Measurements from ENCODE around the gene TMEM72.

The TMEM72 gene

DNA sequence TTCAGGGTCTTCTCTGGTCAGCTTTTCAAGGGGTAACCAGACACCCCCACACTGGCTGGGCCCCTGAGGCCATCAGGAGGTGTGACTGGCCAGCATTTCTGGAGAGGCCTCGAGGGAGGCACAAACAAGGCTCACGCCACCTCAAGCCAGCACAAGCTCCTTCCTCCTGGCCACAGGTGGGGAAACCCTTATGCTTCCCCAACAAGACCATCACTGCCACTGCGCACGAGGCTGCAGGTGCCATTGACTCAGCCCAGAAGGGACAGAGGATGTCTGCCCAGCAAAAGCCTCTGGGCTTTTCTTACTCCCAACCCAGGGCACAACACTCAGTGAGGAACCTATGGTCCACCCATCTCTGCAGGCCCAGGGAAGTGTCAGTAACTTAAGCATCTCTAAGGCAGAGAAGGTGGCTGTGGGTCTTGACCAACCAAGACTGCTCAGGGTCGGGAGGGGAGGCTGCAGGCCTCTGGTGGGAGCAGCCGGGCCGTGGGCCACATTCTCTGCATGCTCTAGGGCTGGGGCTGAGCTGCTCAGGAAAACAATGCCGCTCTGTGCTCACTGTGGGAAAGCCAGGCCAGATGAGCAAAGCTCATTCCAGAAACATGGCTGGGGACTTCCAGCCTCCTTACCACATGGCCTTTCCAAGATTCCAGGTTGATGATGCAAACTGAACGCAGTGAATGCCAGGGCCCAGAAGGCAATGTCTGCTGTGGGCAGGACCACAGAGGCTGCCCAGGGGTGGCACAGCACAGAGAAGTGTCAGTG is 24.2 kb downstream of the TMEM72 start:
- DNase-seq = no peak

DNA sequence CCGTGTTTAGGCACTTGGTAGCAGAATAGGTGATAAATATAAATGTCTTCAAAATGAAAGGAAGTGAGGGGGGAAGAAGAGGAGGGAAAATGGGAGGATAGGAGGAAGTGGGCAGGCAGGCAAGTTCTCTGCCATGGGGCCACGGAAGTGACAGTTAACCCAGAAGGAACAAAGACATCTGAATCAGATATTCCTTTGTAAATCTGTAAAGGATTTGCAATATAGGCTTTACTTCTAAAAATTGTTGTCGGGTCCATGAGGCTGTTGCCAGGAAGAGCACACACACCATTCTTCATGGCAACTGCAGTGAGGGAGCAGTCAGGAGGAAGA is 24.8 kb downstream of the TMEM72 start:
- no peak for DNase-seq

DNA sequence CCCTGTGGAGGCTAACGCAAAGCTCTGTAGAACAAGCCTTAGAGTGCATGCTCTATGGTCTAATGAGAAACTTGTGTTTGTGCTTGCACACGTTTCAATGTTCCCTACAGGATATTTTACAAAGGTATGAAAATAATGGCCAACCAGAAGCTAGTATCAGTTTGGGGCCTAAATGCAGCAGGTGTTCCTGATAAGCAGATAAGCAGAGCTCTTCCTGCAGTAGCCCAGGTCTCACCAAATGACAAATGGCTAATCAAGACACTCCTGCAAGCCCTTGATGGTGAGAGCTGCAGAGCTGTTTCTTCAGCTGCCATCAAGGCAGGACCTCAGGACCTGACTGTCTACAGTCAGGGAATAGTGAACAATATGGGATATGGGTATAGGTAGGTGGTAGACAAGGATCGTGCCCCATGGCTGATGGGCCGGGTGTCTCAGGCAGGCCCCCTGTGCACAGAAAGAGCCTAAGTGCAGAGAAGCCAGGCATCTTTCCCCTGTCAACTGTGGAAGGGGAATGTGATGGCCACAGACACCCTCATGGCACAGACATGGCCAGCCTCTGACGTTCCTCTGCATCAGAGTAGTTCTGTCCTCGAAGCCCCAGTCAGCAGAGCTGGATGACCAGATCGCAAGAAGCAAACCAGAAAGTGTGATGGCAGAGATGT is 25.3 kb downstream of the TMEM72 start:
- no peak for DNase-seq

DNA sequence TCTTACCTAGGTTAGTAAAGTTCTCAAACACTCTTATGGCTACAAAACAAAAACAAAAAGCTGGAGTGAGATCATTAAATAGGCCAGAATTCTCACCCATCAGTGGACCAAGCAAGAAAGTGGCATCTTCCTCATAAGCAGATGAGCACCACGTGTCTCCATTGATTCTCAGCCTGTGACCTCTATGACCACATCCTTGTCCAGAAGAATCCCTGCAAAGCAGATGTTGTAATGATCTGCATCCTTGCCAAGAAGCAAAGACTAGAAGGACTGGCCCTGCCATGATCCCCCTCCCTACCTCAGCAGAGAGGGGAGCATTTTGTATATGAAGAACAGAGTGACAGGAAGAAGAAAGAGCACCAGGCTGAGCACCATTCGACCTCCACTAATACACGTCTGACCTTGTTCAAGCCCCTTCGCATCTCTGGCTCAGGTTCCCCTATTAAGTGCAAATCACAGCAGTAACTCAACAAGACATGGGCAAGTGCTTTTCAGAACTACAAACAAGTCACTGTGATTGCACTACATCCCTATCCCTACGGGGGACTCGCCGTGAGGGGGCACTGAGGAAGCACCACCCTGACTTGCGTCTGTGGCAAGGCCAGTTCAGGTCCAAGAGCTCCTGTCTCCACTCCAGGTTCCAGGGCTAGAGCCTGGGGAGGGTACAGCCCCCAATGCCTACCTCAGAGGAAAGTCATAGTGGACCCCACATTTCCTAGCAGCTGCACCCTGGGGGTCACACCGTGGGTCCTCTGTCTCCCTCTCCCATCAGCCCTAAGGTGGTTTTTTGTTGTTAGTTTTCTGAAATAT is 26.3 kb downstream of the TMEM72 start:
- DNase-seq = no peak

DNA sequence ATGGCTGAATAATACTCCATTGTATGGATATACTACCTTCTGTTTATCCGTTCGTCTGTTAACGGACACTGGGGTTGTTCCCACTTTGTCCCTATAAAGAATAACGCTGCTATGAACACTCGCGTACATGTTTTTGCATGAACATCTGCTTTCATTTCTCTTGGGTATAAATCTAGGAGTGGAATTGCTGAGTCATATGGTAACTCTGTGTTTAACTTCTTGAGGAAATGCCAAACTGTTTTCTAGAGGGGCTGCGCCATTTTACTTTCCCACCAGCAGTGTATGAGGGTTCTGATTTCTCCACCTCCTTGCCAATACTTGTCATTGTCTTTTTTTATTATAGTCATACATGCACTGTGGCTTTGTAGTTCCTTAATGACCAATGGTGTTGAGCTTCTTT is 27.8 kb downstream of the TMEM72 start:
- DNase-seq = no peak

DNA sequence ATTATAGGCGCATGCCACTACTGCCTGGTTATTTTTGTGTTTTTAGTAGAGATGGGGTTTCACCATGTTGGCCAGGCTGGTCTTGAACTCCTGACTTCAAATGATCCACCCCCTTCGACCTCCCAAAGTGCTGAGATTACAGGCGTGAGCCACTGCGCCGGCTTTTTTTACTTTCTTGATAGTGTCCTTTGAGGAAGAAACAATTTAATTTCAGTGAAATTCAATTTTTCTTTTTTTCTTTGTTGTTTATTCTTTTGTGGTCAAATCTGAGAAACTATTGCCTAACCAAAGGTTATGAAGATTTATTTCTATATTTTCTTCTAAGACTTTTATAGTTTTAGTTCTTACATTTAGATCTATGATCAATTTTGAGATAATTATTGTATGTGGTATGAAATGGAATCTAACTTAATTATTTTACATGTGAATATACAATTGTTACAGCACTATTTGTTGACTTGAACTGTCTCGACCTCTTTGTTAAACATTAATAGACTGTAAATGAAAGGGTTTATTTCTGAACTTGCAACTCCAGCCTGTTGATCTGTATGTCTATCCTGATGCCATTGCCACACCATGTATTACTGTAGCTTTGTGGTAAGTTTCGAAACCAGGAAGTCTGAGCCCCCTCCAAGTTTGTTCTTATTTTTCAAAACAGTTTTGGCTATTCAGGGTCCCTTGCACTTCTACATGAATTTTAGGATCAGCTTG is 28.7 kb downstream of the TMEM72 start:
- DNase-seq = no peak

DNA sequence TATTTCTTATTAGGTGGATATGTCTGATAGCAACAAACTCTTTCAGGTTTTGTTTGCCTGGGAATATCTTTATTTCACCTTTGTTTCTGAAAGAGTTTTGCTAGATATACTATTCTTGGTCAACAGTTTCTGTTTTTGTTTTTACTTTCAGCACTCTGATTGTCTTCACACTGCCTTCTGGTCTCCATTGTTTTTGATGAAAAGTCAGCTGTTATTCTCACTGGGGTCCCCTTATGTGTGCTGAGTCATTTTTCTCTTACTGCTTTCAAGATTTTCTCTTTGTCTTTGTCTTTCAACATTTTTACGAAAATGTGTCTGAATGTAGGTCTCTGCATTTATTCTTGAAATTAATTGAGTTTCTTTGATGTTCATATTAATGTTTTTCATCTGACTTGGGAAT is 33.2 kb downstream of the TMEM72 start:
- no peak for DNase-seq

DNA sequence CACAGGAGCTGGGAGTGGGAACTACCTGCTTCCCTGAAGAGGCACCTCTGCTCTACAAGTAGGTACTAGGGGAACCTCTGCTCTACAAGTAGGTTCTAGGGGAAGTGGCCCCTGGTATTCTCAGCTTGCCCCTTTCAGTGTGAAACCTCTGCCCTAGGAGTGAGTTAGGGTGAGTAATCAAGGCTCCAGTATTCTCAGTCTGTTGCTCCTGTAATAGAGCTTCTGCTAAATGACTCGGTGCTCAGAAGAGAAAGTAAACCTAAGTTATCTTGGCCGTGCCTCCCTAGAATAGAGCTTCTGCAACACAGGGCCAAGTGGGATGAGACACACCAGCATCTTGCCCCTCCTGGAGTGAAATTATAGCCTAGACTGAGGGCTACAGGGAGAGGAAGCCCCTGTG is 35.1 kb downstream of the TMEM72 start:
- DNase-seq = no peak

DNA sequence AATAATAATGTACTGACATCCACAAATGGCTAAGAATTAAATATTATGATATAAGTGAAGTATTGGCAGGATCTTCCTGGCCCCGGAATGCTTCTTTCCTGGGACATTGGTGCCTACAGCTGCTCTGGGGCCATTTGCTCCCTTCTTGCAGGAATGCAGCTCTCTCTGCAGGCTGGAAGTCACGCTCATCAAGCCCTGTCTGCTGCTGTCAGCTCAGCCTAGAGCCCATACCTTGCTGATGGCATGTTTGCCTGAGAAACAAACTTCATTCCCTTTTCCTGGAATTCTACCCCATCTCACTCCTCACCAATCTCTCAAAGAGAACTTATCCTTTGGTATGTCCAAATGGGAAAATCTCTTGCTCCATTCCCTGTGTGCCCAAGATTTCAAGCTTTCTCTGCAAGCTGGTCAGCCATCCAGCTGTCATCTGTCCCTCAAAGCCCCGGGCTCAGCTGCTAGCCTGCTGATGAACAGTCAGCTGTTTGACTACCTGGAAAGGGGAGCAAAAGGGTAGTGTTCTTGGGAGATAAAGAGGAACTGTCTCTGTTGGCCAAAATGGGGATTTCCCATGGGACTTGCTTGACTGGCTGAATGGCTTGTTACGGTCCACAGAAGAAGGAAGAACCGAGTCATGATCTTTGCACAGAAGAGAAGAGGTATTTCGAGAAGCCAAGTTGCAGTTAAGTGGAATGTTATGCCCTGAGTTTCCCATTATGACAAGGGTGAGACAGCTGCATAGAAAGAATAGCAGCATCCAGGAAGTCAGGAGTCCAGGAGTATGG is 36.4 kb downstream of the TMEM72 start:
- DNase-seq = no peak

DNA sequence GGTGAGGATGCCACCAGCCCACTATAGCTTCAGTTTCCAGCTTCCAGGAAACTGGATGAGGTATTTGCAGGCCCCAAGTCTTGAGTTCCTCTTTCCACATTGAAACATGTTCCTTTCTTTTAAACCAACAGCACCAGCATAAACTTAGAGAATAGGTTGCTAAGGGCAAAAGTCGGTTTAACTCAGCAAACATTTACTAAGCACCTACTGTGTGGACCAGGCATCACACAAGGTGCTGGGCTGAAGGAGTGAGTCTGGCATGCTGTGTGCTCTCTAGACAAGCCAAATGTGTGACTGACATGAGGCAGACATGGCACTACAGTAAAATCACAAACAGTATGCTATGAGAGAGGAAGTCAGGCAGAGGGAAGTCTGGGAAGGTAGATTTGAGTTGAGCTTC is 37.5 kb downstream of the TMEM72 start:
- no peak for DNase-seq

DNA sequence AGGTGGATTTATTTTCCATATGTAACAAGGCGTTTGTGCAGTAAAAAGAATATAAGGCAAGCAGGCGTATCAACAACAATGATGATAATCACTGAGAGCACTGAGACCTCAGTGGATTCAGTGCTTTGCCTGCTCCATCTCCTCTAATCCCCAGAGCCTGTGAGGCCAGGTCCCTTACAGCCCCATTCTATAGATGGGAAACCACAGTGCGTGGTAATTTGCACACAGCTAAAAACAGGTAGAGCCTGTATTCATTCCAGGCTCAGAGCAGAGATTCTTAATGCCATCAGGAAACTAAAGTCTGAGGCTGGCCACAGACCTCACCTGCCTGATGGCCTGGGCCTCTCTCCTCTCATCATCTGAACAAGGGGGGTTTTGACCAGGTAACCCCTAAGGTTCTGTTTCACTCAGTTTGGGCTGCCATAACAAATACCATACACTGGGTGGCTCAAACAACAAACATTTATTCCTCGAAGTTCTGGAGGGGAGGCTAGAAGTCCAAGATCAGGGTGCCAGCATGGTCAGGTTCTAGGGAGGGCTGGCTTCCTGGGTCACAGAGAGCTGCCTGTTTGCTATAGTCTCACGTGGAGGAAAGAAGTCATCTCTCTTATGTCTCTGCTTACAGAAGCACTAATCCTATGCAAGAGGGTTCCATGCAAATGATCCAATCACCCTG is 38.1 kb downstream of the TMEM72 start:
- no peak for DNase-seq

DNA sequence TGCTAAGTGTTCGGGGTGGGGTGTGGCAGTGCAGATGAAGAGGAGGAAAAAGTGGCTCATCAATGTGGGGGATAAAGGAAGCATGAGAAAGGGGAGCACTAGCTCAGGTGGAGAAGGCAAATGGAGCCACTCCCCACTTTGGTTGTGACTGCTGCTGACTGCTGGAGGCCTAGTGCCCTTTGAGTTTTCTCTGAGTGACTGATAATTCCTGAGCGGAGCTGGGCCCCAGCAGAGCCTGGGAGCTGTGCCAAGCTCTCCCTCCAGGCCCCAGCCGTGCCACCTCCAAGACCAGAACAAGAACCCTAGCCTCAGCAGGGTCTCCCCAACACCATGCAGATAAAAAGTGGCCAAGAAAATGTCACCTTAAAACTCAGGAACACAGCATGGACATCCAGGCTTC is 38.8 kb downstream of the TMEM72 start:
- DNase-seq = no peak

DNA sequence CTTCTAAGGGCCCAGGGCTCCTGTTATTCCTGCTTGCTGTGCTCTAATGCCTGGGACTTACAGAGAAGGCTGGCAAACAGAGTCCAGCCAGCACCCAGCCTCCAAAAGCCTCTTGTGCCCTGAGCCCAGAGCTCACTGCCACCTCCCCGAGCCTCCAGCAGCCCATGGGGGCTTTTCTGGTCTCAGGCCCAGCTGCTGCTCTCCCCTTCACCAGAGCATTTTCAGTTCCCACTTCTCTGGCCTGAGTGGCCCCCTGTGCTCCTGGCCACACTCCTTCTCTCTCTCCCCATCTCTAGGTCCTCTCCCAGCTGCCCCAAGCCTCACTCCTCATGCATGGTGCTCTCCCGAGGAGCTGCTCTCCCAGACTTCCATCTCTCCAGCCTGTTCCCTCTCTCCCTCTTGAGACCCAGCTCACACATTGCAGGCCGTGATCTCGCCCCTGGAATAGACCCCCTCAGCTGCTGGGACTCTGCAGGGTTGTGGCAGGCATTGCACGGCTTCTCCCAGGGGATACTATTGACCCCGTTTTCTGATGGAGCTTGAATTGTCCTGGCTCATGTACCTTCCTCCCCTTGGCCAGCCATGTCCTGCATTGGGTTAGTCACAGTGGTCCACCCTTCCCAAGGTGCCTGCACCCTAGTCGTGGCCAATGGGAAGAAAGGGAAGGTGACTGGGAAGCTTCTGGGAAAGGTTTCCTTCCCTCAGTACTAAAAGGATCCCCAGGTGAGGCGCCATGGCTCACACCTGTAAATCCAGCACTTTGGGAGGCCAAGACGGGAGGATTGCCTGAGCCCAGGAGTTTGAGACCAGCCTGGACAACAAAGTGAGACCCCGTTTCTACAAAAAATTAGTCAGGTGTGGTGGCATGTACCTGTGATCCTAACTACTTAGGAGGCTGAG is 39.4 kb downstream of the TMEM72 start:
- DNase-seq = no peak

DNA sequence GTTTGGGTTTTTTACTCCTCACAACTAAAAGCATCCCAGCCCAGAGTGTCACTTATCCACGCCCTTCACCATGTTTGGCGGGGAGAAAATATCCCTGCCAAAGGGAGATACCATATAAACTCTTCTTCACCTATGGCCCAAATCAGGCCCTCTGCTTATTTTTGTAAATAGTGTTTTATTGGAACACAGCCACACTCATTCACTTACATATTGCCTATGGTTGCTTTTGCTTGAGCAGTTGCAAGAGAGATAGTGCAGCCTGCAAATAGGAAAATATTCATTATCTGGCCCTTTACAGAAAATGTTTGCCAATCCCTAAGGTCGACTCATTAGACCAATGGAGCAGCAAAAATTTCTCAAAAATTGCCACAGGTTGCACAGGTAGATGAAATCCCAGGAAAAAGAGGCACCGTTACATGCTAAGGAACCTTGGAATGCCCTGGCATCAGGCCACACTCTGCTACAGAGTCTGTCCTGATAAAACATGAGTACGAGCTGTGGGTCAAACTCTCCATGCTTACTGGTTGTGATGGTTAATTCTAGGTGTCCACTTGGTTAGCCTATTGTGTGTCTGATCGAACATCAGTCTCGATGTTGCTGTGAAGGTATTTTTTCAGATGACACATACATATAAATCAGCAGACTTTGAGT is 40.6 kb downstream of the TMEM72 start:
- no peak for DNase-seq

DNA sequence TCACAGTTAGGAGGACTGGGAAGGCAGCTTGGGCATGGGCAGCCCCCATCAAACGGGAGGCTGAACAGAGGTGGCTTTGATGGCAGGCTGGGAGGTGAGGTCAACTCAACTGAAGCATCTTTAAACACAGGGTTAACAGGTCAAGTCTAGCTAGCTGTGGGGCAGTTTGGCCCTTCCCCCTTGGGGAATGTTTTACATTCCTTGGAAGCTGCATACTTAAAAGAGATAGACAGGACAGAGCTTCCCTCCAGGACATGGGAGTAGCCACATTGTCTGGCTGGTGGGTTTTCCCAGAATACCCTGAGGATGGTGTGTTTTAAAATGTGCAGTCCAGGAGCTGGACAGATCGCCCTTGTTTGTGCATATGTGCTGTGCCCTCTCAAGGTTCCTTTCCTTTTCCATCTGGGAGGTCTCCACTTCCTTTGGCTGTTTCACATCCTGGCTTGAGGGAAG is 41.7 kb downstream of the TMEM72 start:
- no peak for DNase-seq

DNA sequence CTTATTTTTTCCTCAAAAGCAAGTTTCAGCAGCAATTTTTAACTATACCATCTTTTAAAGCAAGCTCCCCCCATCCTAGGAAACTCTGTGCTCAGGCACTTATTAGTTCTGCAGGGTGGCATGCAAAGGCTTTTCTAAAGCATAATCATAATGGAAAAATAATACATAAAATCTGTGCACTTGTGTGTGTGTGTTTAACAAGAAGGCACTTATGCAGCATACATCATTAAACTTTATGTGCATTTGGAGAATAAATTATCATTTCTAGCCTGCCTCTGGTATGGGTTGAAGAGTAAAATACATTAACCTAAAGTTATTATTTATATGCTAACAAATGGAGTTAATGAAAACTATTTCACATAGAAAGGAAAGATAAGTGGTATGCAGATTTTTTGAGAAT is 42.9 kb downstream of the TMEM72 start:
- DNase-seq = no peak

DNA sequence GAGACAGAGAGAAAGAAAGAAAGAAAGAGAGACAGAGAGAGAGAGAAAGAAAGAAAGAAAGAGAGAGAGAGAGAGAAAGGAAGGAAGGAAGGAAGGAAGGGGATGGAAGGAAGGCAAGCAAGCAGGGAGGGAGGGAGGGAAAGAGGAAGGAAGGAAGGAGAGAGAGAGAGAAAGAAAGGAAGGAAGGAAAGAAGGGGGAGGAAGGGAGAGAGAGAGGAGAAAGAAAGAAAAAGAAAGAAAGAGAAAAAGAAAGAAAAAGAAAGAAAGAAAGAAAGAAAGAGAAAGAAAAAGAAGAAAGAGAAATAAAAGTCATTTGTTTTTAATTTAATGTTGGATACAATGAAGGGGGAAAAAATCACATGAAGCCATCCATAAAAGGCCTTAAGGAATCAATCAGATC is 43.8 kb downstream of the TMEM72 start:
- DNase-seq = no peak

DNA sequence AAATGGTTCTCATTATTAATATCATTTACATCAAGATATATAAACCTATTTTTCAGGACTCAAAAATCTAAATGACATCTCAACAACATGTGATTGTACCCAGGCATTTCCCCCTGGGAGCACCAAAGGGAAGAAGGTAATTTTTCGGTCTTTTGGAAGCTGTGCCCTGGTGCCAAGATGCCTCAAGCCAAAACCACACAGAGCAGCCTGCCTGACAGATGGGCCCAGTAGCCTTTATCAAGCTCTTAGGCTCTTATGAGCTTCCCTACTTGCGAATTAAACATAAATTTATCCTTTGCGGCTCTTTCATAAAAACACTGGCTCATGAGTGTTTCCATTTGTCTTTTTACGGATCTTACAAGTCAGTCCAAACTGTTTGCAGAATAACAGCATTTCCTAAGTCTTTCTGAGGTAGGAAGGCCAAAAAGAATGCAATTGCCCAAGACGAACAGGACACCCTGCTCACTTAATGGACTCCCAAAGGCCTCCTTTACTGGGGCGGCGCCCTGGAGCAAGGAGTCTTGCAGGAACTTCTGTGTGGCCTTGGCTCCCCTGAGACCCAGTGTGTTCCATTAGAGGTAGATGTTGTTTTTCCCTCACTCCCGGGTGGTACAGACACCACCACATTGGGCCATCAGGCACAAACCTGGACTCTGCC is 44.4 kb downstream of the TMEM72 start:
- no peak for DNase-seq

DNA sequence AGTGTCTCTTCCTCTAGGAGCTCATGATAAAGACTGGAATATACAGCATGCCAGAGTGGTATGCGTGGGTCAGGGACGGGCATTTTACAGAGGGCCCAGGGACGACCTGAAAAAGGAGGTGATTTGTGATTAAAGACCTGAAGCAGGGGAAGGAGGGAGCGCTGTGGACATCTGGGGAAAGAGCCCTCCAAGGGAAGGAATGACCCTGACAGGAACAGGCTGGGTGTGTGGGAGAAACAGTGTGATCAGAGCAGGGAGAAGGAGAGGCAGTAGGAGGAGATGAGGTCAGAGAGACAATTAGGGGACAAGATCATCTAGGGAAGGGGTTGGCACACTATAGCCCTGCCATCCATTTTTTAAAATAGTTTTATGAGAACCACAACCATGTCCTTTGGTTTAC is 45.1 kb downstream of the TMEM72 start:
- DNase-seq = no peak
